Measurements from ENCODE around the gene HOXA9.

HOXA9 gene

GRCh38 chr7:27124096-27124901, 41.0 kb downstream of the HOXA9 start:
- DNase-seq = no peak

GRCh38 chr7:27123477-27124053, 41.8 kb downstream of the HOXA9 start:
- no peak for DNase-seq

- DNase-seq = no peak
These were observed 42.3 kb downstream of the HOXA9 start for GRCh38 chr7:27123007-27123476.

GRCh38 chr7:27122077-27122910, 43.0 kb downstream of the HOXA9 start:
- no peak for DNase-seq

GRCh38 chr7:27121684-27122076, 43.7 kb downstream of the HOXA9 start:
- no peak for DNase-seq

- DNase-seq = no peak
These were observed 45.9 kb downstream of the HOXA9 start for GRCh38 chr7:27119412-27119911.

GRCh38 chr7:27118580-27118979, 46.8 kb downstream of the HOXA9 start:
- DNase-seq = no peak

GRCh38 chr7:27117887-27118491, 47.3 kb downstream of the HOXA9 start:
- DNase-seq = no peak

- no peak for DNase-seq
These were observed 48.1 kb downstream of the HOXA9 start for GRCh38 chr7:27116962-27117886.

- DNase-seq = no peak
These were observed 49.0 kb downstream of the HOXA9 start for GRCh38 chr7:27116031-27116961.

GRCh38 chr7:27115221-27116026, 49.9 kb downstream of the HOXA9 start:
- DNase-seq = no peak

- DNase-seq = no peak
These were observed 50.5 kb downstream of the HOXA9 start for GRCh38 chr7:27114881-27115220.

- DNase-seq = no peak
These were observed 51.2 kb downstream of the HOXA9 start for GRCh38 chr7:27113991-27114769.

- DNase-seq = no peak
These were observed 52.1 kb downstream of the HOXA9 start for GRCh38 chr7:27112955-27113949.

Data from stimulated activated CD4-positive, alpha-beta T cell treated with anti-CD3 and anti-CD28 coated beads, Interleukin-4, amount 100 ng/mL, for 24 hours (primary cell).